Mesenchymal stem cell (in vitro differentiated cells and primary cell): Measurements from ENCODE around the gene POLA1.

Source experiments
- DNase-seq: peaks from one replicate; pipeline ENCODE4 v3.0.0-alpha.2; 2013
- H2AFZ ChIP-seq: one replicate; pipeline ENCODE4 v1.6.1; 2013; ENCODE audit warnings: low read depth, mild to moderate bottlenecking, control low read depth, inconsistent platforms, low read length, moderate library complexity
- H2AK5ac ChIP-seq: 2 replicates; pipeline ENCODE4 v1.6.1; 2013; ENCODE audit warnings: low read length, moderate library complexity, mild to moderate bottlenecking, inconsistent platforms; ENCODE audit not compliant: severe bottlenecking
- H2BK120ac ChIP-seq: one replicate; pipeline ENCODE4 v1.6.1; 2013; ENCODE audit warnings: low read depth, mild to moderate bottlenecking, inconsistent platforms, low read length, moderate library complexity
- H2BK12ac ChIP-seq, 2 experiments: one replicate each; pipeline ENCODE4 v1.6.1; 2013; ENCODE audit warnings: inconsistent platforms in 2 of 2, low read length in 2 of 2, mild to moderate bottlenecking in 2 of 2, moderate library complexity in 2 of 2, control low read depth in 1 of 2
- H2BK15ac ChIP-seq: one replicate; pipeline ENCODE4 v1.6.1; 2013; ENCODE audit warnings: mild to moderate bottlenecking, low read depth, inconsistent platforms; ENCODE audit not compliant: poor library complexity, severe bottlenecking
- H2BK5ac ChIP-seq: 2 replicates; pipeline ENCODE4 v1.6.1; 2013; ENCODE audit warnings: low read depth, mild to moderate bottlenecking, low read length, control low read depth, inconsistent platforms; ENCODE audit not compliant: poor library complexity, severe bottlenecking
- H3K14ac ChIP-seq, 2 experiments: one replicate each; pipeline ENCODE4 v1.6.1; 2013; ENCODE audit warnings: inconsistent platforms in 2 of 2, low read length in 2 of 2, control low read depth in 1 of 2, mild to moderate bottlenecking in 1 of 2, moderate library complexity in 1 of 2
- H3K18ac ChIP-seq, 2 experiments: one replicate each; pipeline ENCODE4 v1.6.1; 2013; ENCODE audit warnings: inconsistent platforms in 2 of 2, low read length in 2 of 2, control low read depth in 1 of 2, low read depth in 1 of 2, mild to moderate bottlenecking in 1 of 2
- H3K23ac ChIP-seq, 2 experiments: one replicate each; pipeline ENCODE4 v1.6.1; 2013; ENCODE audit warnings: inconsistent platforms in 2 of 2, low read length in 2 of 2, mild to moderate bottlenecking in 2 of 2, moderate library complexity in 2 of 2, control low read depth in 1 of 2
- H3K27ac ChIP-seq: 2 replicates; pipeline ENCODE4 v1.5.1; 2013; ENCODE audit warnings: mild to moderate bottlenecking, moderate library complexity, low read length, control low read depth, inconsistent platforms; ENCODE audit not compliant: poor library complexity, severe bottlenecking
- H3K27me3 ChIP-seq, 2 experiments: 2 replicates each; pipeline versions ENCODE4 v1.6.1 to v1.7.0; 2013; ENCODE audit warnings: low read length in 2 of 2, mild to moderate bottlenecking in 2 of 2, moderate library complexity in 2 of 2, control low read depth in 1 of 2, inconsistent platforms in 1 of 2; ENCODE audit not compliant: control insufficient read depth in 1 of 2, insufficient read depth in 1 of 2
- H3K36me3 ChIP-seq, 2 experiments: 2 replicates each; pipeline versions ENCODE4 v1.6.1 to v1.7.0; 2013; ENCODE audit warnings: low read length in 2 of 2, control low read depth in 1 of 2, inconsistent platforms in 1 of 2, low read depth in 1 of 2, mild to moderate bottlenecking in 1 of 2; ENCODE audit not compliant: insufficient read depth in 2 of 2, control insufficient read depth in 1 of 2
- H3K4ac ChIP-seq, 2 experiments: one replicate each; pipeline ENCODE4 v1.6.1; 2013; ENCODE audit warnings: inconsistent platforms in 2 of 2, low read length in 2 of 2, mild to moderate bottlenecking in 2 of 2, moderate library complexity in 2 of 2, control low read depth in 1 of 2, low read depth in 1 of 2
- H3K4me1 ChIP-seq: 2 replicates; pipeline ENCODE4 v1.6.1; 2013; ENCODE audit warnings: low read depth, low read length, control low read depth; ENCODE audit not compliant: control insufficient read depth, insufficient read depth
- H3K4me2 ChIP-seq: 2 replicates; pipeline ENCODE4 v1.6.1; 2013; ENCODE audit warnings: low read length, mild to moderate bottlenecking, inconsistent platforms; ENCODE audit not compliant: poor library complexity, severe bottlenecking
- H3K4me3 ChIP-seq, 2 experiments: 2 replicates each; pipeline versions ENCODE4 v1.5.1 to v1.7.0; 2013; ENCODE audit warnings: low read length in 2 of 2, mild to moderate bottlenecking in 2 of 2, control low read depth in 1 of 2, low read depth in 1 of 2; ENCODE audit not compliant: insufficient read depth in 1 of 2
- H3K79me1 ChIP-seq: replicated peaks from 2 replicates; pipeline ENCODE4 v1.6.1; 2013; ENCODE audit warnings: mild to moderate bottlenecking, control low read depth, low read length, inconsistent platforms; ENCODE audit not compliant: poor library complexity, severe bottlenecking
- H3K9ac ChIP-seq: 2 replicates; pipeline ENCODE4 v1.7.0; 2013; ENCODE audit warnings: mild to moderate bottlenecking, low read length, moderate library complexity
- H3K9me3 ChIP-seq: 2 replicates; pipeline ENCODE4 v1.7.0; 2013; ENCODE audit warnings: mild to moderate bottlenecking, low read length; ENCODE audit not compliant: control insufficient read depth
- H4K8ac ChIP-seq: one replicate; pipeline ENCODE4 v1.6.1; 2013; ENCODE audit warnings: inconsistent platforms, mild to moderate bottlenecking, low read length, moderate library complexity
- H4K91ac ChIP-seq: one replicate; pipeline ENCODE4 v1.6.1; 2013; ENCODE audit warnings: mild to moderate bottlenecking, low read length, inconsistent platforms
- WGBS: methylation state at CpG from one replicate; pipeline ENCODE4 v1.1.7; 2013; ENCODE audit warnings: mixed read lengths; 5-methylcytosine and 5-hydroxymethylcytosine counted together

POLA1 gene

DNA sequence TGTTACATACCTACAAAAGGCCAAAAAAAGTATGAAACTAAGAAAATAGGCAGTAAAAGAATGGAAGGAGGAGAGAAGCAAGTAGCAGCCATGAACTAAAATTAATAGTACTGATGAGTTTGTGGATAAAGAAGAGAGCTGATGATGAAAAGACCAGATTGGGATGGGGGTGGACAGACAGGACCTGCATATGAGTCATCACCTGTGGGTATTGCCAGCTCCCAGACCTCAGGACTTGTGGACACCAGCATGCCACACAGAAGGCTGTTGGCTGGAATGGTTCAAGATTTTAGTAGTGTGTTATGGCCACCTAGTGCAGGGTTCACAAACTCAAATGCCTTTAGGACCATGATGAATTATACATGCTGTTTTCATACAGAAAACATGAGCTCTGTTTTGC lies 263.1 kb downstream of the POLA1 start:
- no peak overlapping the region for H2BK15ac ChIP-seq
- H2BK5ac ChIP-seq: no peak overlapping the region
- no peak overlapping the region for H3K4ac ChIP-seq
- no peak overlapping the region for H3K23ac ChIP-seq
- no peak overlapping the region for H2AK5ac ChIP-seq
- no peaks in the 10 kb centered on the region for H3K9me3 ChIP-seq
- no peak overlapping the region for H3K4me2 ChIP-seq
- H3K79me1 ChIP-seq: no peaks in the 10 kb centered on the region
- H2AFZ ChIP-seq: no peak overlapping the region
- no peak overlapping the region for H3K27ac ChIP-seq
- no peaks in the 10 kb centered on the region for H3K4me1 ChIP-seq
- no peak overlapping the region for H4K91ac ChIP-seq
- H3K14ac ChIP-seq: no peak overlapping the region
- H3K18ac ChIP-seq: no peak overlapping the region
- no peak for DNase-seq
- H3K27me3 ChIP-seq: peaks cover 0 to 7% of the 10 kb centered on the region in 2 experiments
- no peak overlapping the region for H3K4me3 ChIP-seq
- no peak overlapping the region for H4K8ac ChIP-seq
- H2BK120ac ChIP-seq: no peak overlapping the region
- no peak overlapping the region for H3K9ac ChIP-seq
- no peak overlapping the region for H2BK12ac ChIP-seq
- H3K36me3 ChIP-seq: no peaks in the 10 kb centered on the region

GRCh38 chrX:24961809-24962208 lies 268.1 kb downstream of the POLA1 start:
- Histone ChIP-seq H3K4me3 (no peak overlapping the region), H3K18ac (no peak overlapping the region), H3K36me3 (no peaks in the 10 kb centered on the region), H2BK12ac (no peak overlapping the region), H3K27me3 (peaks cover 0 to 7% of the 10 kb centered on the region in 2 experiments), H3K4me1 (no peaks in the 10 kb centered on the region), H4K8ac (no peak overlapping the region), H2AK5ac (no peak overlapping the region), H3K4ac (no peak overlapping the region), H3K9ac (no peak overlapping the region), H2BK120ac (no peak overlapping the region), H2AFZ (no peak overlapping the region), H3K9me3 (no peaks in the 10 kb centered on the region), H3K23ac (no peak overlapping the region), H2BK5ac (no peak overlapping the region), H3K27ac (no peak overlapping the region), H4K91ac (no peak overlapping the region), H3K4me2 (no peak overlapping the region), H3K14ac (no peak overlapping the region), H2BK15ac (no peak overlapping the region), H3K79me1 (no peaks in the 10 kb centered on the region)
- WGBS: no CpG with 5 or more reads among the region's 1 CpG
- DNase-seq: no peak

DNA sequence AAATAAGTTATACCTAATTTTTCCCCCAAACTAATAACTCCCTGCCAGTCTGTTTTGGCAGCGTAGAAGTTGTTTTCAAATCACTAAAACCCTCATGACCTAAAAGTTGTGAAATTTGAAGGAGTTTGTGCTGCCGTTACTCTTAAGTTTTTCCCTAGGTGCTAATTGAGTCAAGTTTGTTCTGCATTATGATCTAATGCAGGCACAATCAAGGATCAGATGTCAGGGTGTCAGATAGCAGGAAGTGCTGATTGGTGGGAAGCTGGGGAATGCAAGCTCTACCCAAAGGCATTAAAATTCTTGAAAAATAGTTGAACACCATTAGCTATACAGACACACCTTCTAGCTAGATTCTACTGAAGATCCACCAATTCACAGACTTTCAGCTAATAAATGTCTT lies 270.1 kb downstream of the POLA1 start:
- no peaks in the 10 kb centered on the region for H3K36me3 ChIP-seq
- H2BK120ac ChIP-seq: no peak overlapping the region
- no peak overlapping the region for H2AFZ ChIP-seq
- no peak overlapping the region for H2BK5ac ChIP-seq
- no peaks in the 10 kb centered on the region for H3K79me1 ChIP-seq
- WGBS: 67% methylated on average over 1 of the region's 2 CpGs
- H3K9me3 ChIP-seq: no peaks in the 10 kb centered on the region
- no peak overlapping the region for H3K4ac ChIP-seq
- H3K27ac ChIP-seq: no peak overlapping the region
- H4K91ac ChIP-seq: no peak overlapping the region
- H2BK12ac ChIP-seq: no peak overlapping the region
- no peak overlapping the region for H3K4me3 ChIP-seq
- no peak overlapping the region for H3K18ac ChIP-seq
- H4K8ac ChIP-seq: no peak overlapping the region
- no peak for DNase-seq
- H2AK5ac ChIP-seq: no peak overlapping the region
- no peak overlapping the region for H3K9ac ChIP-seq
- H3K23ac ChIP-seq: no peak overlapping the region
- no peaks in the 10 kb centered on the region for H3K4me1 ChIP-seq
- H3K14ac ChIP-seq: no peak overlapping the region
- H2BK15ac ChIP-seq: no peak overlapping the region
- peaks cover 0 to 7% of the 10 kb centered on the region in 2 experiments for H3K27me3 ChIP-seq
- H3K4me2 ChIP-seq: no peak overlapping the region

DNA sequence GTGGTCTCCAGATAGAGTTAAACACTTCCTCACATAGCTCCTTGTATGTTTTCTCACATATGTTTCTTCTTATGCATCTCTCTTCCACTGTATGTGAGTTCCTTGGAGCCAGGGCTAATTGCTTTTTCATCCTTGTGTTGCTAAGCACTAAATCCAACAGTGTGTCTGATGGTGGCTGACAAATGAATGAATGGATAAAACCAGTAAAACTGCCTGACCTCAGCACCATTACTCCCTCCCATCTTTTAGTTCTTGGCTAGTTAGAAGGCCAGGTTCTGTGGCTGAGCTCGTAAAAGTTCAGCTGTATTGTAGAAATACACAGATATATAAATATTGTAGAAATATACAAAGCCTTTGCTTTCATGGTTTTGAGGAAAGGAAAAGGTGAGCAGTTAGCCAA lies 271.7 kb downstream of the POLA1 start:
- Histone ChIP-seq H2BK12ac (no peak overlapping the region), H2AK5ac (no peak overlapping the region), H3K18ac (no peak overlapping the region), H2BK5ac (no peak overlapping the region), H3K9ac (no peak overlapping the region), H3K14ac (no peak overlapping the region), H3K4me1 (no peaks in the 10 kb centered on the region), H3K4ac (no peak overlapping the region), H3K23ac (no peak overlapping the region), H3K36me3 (no peaks in the 10 kb centered on the region), H3K9me3 (no peaks in the 10 kb centered on the region), H2BK120ac (no peak overlapping the region), H2AFZ (no peak overlapping the region), H2BK15ac (no peak overlapping the region), H3K27me3 (peaks cover 0 to 3% of the 10 kb centered on the region in 2 experiments), H3K4me3 (no peak overlapping the region), H4K8ac (no peak overlapping the region), H3K27ac (no peak overlapping the region), H3K79me1 (no peaks in the 10 kb centered on the region), H4K91ac (no peak overlapping the region), H3K4me2 (no peak overlapping the region)
- WGBS: no CpG with 5 or more reads among the region's 1 CpG
- no peak for DNase-seq
